ENCODE data around the gene ALK.

The ALK gene

DNA sequence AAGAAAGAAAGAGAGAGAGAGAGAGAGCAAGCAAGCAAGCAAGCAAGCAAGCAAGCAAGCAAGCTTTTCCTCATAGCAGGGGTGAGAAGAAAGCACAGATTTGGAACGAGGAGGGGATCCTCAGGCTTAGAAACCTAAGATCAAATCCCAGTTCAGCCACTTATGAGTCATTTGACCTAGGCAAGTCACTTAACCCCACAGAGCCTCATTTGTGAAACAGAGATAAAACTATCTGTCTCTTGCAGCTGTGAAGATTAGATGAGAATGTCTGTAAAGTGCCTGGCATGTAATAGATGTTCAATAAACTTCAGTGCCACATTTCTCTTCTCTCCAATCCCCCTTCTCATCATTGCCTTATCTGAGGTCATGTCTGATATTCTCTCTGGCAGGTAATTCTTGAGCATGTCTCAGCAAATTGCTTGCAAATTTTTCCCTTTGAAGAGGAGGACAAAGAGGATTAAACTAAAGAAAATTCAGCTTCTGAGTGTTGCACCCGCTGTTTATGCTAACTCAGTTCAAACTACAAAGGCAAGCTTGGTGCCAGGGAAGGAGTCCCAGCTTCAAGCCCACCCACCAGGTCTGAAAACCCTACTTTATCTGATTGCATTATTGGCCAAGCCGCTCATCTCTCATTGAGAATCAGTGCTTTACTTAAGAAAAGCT is 20.3 kb downstream of the ALK start:
- no peak for DNase-seq (ENCODE audit: extremely low spot score)
- TF ChIP-seq, protein P1, sequence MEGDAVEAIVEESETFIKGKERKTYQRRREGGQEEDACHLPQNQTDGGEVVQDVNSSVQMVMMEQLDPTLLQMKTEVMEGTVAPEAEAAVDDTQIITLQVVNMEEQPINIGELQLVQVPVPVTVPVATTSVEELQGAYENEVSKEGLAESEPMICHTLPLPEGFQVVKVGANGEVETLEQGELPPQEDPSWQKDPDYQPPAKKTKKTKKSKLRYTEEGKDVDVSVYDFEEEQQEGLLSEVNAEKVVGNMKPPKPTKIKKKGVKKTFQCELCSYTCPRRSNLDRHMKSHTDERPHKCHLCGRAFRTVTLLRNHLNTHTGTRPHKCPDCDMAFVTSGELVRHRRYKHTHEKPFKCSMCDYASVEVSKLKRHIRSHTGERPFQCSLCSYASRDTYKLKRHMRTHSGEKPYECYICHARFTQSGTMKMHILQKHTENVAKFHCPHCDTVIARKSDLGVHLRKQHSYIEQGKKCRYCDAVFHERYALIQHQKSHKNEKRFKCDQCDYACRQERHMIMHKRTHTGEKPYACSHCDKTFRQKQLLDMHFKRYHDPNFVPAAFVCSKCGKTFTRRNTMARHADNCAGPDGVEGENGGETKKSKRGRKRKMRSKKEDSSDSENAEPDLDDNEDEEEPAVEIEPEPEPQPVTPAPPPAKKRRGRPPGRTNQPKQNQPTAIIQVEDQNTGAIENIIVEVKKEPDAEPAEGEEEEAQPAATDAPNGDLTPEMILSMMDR (IDR thresholded peaks at IDR 0.05; ENCODE audit: control extremely low read depth, extremely low read depth, low read depth, missing control alignments): no peak
- ChIA-PET CTCF (no interaction called here), POLR2A (no interaction called here)

DNA sequence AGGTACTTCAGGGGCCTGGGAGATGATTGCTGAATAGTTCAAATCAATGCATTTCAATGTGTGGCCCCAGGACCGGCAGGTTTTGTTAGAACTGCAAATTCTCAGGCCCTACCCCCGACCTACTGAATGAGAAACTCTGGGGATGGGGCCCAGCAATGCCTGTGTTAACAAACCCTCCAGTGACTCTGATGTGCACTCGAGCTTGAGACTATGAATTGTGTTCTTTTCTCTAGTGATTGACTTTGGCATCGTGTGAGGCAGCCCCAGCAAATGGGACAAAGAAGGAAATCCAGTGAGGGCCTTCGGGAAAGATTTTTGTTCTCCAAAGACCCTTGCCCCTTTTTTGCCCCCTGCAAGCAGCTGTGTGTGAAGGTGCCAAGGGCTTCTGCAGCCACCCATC is 22.4 kb downstream of the ALK start:
- no peak for DNase-seq (ENCODE audit: extremely low spot score)
- ChIA-PET CTCF (interaction anchor here (1.1 to 2.1 kb wide), 3 partner anchors 9 to 24 kb away, joined by 3 to 5 read pairs (median 3); no protein-coding TSS in a partner anchor), POLR2A (no interaction called here)
- TF ChIP-seq, protein P1 (IDR thresholded peaks at IDR 0.05; ENCODE audit: control extremely low read depth, extremely low read depth, low read depth, missing control alignments): no peak

DNA sequence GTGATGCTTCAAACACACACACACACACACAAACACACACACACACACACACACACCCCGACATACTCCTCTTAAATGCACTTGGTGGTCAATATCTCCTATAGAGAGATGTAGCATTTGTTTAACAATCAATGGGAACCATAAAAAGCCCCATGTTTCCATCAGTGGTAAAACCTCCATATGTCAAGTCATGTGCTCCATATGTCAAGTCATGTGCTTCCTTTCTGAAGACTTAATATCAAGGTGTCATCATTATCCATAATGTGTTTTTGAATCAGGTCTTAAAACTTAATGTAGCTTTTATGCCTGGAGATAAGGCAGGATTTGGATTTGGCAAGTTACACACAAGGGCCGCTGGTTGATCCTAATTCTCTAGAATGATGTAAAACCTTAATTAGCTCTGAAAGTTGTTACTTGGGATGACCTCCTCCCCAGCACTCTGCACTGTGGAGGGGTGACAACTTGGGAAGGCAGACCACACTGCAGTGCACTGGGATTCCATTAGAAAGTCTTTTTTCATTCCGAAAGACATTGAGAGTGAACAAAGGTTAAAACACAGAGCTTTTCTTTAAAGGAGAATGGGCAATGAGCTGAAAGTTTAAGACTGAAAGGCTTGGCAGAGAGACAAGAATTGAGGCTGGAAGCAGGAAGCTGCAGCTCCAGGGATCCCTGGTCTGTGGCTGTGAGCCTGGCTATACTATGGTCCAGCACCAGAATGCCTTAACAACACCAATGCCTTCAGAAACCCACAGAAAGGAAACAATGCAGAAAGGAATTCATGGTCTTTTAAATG is 26.4 kb downstream of the ALK start:
- ChIA-PET POLR2A (no interaction called here), CTCF (interaction anchor here (1.5 kb wide), 1 partner anchor 29 kb away, joined by 5 read pairs; no protein-coding TSS in a partner anchor)
- TF ChIP-seq, protein P1 (IDR thresholded peaks at IDR 0.05; ENCODE audit: control extremely low read depth, extremely low read depth, low read depth, missing control alignments): no peak
- no peak for DNase-seq (ENCODE audit: extremely low spot score)

DNA sequence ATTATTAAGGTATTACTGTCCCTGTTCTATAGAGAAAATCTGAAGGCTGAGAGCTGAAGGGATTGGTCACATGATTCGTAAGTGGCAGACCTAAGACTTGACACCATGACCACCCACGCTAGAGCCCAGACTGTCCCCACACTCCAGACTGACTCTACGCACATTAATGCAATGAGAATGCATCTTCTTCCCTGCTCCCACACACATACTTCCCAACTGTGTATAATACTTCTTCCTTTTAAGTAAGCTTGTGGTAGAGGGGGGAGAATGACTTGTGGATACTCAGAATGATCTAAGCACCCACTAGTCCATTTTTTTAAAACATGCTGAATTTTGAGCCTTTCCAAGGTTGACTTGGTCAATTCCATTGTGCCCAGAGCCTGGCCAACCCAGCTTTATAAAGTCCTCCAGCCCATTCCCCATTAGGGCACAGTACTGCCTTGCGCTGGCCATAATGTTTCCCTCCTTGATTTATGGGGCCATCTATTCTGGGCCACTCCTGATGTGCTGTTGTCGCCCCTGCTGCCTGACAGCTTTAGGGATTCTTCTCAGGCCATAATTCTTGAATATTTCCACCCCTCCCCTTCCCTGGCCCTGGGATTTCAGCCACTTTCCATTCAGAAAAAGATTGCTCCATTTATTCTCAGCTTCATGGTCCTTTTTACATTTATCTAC is 28.7 kb downstream of the ALK start:
- POLR2A ChIA-PET: no interaction called here
- no peak for DNase-seq (ENCODE audit: extremely low spot score)
- TF ChIP-seq, protein P1 (IDR thresholded peaks at IDR 0.05; ENCODE audit: control extremely low read depth, extremely low read depth, low read depth, missing control alignments): no peak
- CTCF ChIA-PET: no interaction called here

DNA sequence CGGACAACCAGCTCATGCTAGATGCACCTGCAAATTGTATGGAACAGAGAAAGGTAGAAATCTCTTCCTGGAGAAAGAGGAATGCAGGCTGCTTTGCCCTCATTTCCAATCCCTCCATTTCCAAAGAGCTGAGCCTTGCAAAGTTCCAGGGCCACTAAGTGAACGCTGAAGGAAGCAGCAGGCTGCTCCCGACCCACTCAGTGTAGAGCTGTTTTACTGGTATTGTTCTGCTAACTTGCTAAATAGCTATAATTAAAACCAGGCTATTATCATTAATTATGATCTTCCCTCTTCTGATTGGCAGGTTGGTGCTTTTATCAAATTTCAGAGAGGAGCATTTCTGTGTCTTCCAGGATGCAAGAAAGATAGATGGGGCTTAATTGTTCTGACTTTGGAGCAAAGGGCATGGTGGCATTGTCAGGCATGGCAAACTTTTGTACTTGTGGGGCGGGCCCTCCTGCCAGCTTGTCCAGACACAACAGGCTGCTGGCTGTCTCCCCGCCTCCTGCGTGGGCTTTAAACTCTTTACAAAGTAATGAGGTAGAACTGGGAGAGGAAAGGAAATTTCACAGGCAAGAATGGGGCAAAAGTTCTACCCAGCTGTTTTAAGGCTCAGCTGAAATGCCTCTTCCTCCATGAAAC is 40.2 kb downstream of the ALK start:
- ChIA-PET CTCF (interaction anchor here (0.9 to 1.2 kb wide), 2 partner anchors 9 to 44 kb away, joined by 3 read pairs; no protein-coding TSS in a partner anchor), POLR2A (no interaction called here)
- TF ChIP-seq, protein P1 (IDR thresholded peaks at IDR 0.05; ENCODE audit: control extremely low read depth, extremely low read depth, low read depth, missing control alignments): no peak
- DNase-seq (ENCODE audit: extremely low spot score): no peak

DNA sequence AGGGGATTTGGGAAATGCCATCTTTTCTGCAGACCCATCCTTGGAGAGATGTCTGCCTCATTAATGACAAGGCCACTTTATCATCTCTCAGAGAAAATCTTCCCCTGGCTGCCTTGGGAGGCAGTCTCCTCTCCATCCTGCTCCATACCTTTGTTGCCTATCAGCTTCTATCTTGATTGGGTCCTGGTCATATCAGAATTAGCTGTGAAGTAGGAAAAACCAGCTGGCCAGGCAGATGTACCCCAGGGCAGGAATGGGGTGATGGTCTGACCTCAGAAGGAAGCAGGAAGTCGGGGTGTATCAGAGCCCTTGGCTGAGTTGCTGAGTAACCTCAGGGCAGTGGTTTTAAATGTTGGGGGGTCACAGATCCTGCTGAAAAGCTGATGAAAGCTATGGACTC is 41.3 kb downstream of the ALK start:
- TF ChIP-seq, protein P1 (IDR thresholded peaks at IDR 0.05; ENCODE audit: control extremely low read depth, extremely low read depth, low read depth, missing control alignments): no peak
- no peak for DNase-seq (ENCODE audit: extremely low spot score)
- CTCF ChIA-PET: interaction anchor here (1.0 kb wide), 1 partner anchor 19 kb away, joined by 3 read pairs; no protein-coding TSS in a partner anchor
- POLR2A ChIA-PET: no interaction called here

All from GM10248 (cell line).